Activated CD4-positive, alpha-beta T cell treated with anti-CD3 and anti-CD28 coated beads, Interleukin-2, amount 10 ng/mL, durations not matched to agents 24 days and 14 days (primary cell): Measurements from ENCODE around the gene NLGN2. TPM values are rescaled to one million over a fixed set of nuclear protein-coding genes. Genes with fewer than 3 reads are reported as not detected.
A peak's percentile ranks its signal among the peaks of the same experiment; 100 is the strongest.

Experiments used
- DNase-seq: peaks from one replicate; pipeline ENCODE4 v3.0.0; 2022
- H3K27ac Mint-ChIP-seq: one replicate; pipeline ENCODE4 v1.8.0; 2022; ENCODE audit warnings: mild to moderate bottlenecking, mixed read lengths
- H3K27me3 Mint-ChIP-seq: one replicate; pipeline ENCODE4 v1.8.0; 2022; ENCODE audit warnings: mixed read lengths
- H3K36me3 Mint-ChIP-seq: one replicate; pipeline ENCODE4 v1.8.0; 2022; ENCODE audit warnings: low read depth, mild to moderate bottlenecking, mixed read lengths
- H3K4me1 Mint-ChIP-seq: one replicate; pipeline ENCODE4 v1.8.0; 2021; ENCODE audit warnings: mixed read lengths
- H3K4me3 Mint-ChIP-seq: one replicate; pipeline ENCODE4 v1.8.0; 2022; ENCODE audit warnings: mild to moderate bottlenecking, moderate library complexity, mixed read lengths
- H3K9me3 Mint-ChIP-seq: one replicate; pipeline ENCODE4 v1.8.0; 2021; ENCODE audit warnings: mixed read lengths
- intact Hi-C: fragments of 100-400 bp; cut with micrococcal nuclease; formaldehyde crosslinking; loops from one replicate; pipeline ENCODE4 v1.15.1; 2023
- total RNA-seq: library from RNA; stranded (reverse); gene quantifications from 2 replicates; pipeline ENCODE4 v1.2.3, GENCODE V29; 2022

Gene NLGN2
- total RNA-seq, 1 donor from 2014 or later = 3.0 TPM

GRCh38 chr17:7398612-7399011 lies 9.0 kb upstream of the NLGN2 start:
- no peaks in the 10 kb centered on the region for H3K27me3 Mint-ChIP-seq
- peaks cover 19% of the 10 kb centered on the region for H3K4me1 Mint-ChIP-seq
- peaks cover 4% of the 10 kb centered on the region for H3K36me3 Mint-ChIP-seq
- no peak overlapping the region for H3K27ac Mint-ChIP-seq
- DNase-seq = no peak
- H3K4me3 Mint-ChIP-seq = no peak overlapping the region
- intact Hi-C loops = no loop called here
- H3K9me3 Mint-ChIP-seq = no peaks in the 10 kb centered on the region

- Mint-ChIP-seq H3K4me3 (peak overlapping the region; percentile 96), H3K27ac (peak overlapping the region; percentile 52), H3K27me3 (peaks cover 20% of the 10 kb centered on the region), H3K9me3 (no peaks in the 10 kb centered on the region), H3K36me3 (no peaks in the 10 kb centered on the region), H3K4me1 (peaks cover 21% of the 10 kb centered on the region)
- intact Hi-C loops = no loop called here
- peak; percentile 69 for DNase-seq
These were observed 4.5 kb upstream of the NLGN2 start for GRCh38 chr17:7403043-7403726.

GRCh38 chr17:7403727-7403976 lies 4.0 kb upstream of the NLGN2 start:
- Mint-ChIP-seq H3K27me3 (peaks cover 20% of the 10 kb centered on the region), H3K4me1 (peaks cover 21% of the 10 kb centered on the region), H3K27ac (peak overlapping the region; percentile 96), H3K9me3 (no peaks in the 10 kb centered on the region), H3K4me3 (peak overlapping the region; percentile 96), H3K36me3 (no peaks in the 10 kb centered on the region)
- intact Hi-C loops = no loop called here
- DNase-seq = no peak

- Mint-ChIP-seq H3K27me3 (peaks cover 23% of the 10 kb centered on the region), H3K4me3 (peak within 1 kb of the TSS; percentile 96), H3K9me3 (no peaks in the 10 kb centered on the region), H3K27ac (peak within 1 kb of the TSS; percentile 96), H3K36me3 (peaks cover 2% of the 10 kb centered on the region), H3K4me1 (peaks cover 21% of the 10 kb centered on the region)
- intact Hi-C loops = loop anchor here (1.0 to 2.0 kb wide), 6 partner anchors 10 to 282 kb away; partner anchors contain the start of genes KCTD11, PLSCR3 and TMEM102
- DNase-seq = peak; percentile 98
These were observed 3.5 kb upstream of the NLGN2 start, which contains the start of gene TMEM256 for GRCh38 chr17:7403977-7404736. Gene TMEM256 (minus strand): TSS chr17:7404097. CDS start chr17:7404084, 13 bp downstream.

GRCh38 chr17:7404737-7405349 lies 2.8 kb upstream of the NLGN2 start:
- Mint-ChIP-seq H3K4me1 (peaks cover 21% of the 10 kb centered on the region), H3K27me3 (peaks cover 28% of the 10 kb centered on the region), H3K27ac (peak overlapping the region; percentile 96), H3K36me3 (peaks cover 2% of the 10 kb centered on the region), H3K9me3 (no peaks in the 10 kb centered on the region), H3K4me3 (peak overlapping the region; percentile 96)
- DNase-seq = peak; percentile 88
- intact Hi-C loops = loop anchor here (1.0 to 2.0 kb wide), 6 partner anchors 11 to 281 kb away; partner anchors contain the start of genes KCTD11, PLSCR3 and TMEM102

- no peak for DNase-seq
- Mint-ChIP-seq H3K4me3 (peak overlapping the region; percentile 83), H3K27ac (peak overlapping the region; percentile 64), H3K27me3 (peaks cover 32% of the 10 kb centered on the region), H3K4me1 (peaks cover 21% of the 10 kb centered on the region), H3K36me3 (peaks cover 2% of the 10 kb centered on the region), H3K9me3 (no peaks in the 10 kb centered on the region)
- intact Hi-C loops = loop anchor here (2.0 kb wide), 1 partner anchor 53 kb away; the partner anchor contains the start of gene KCTD11
These were observed 2.1 kb upstream of the NLGN2 start for GRCh38 chr17:7405350-7406234.

GRCh38 chr17:7406235-7406825 lies 1.3 kb upstream of the NLGN2 start:
- H3K9me3 Mint-ChIP-seq = no peaks in the 10 kb centered on the region
- intact Hi-C loops = no loop called here
- DNase-seq = no peak
- peaks cover 2% of the 10 kb centered on the region for H3K36me3 Mint-ChIP-seq
- peaks cover 21% of the 10 kb centered on the region for H3K4me1 Mint-ChIP-seq
- H3K27ac Mint-ChIP-seq = no peak overlapping the region
- H3K27me3 Mint-ChIP-seq = peaks cover 32% of the 10 kb centered on the region
- peak overlapping the region; percentile 74 for H3K4me3 Mint-ChIP-seq

GRCh38 chr17:7407082-7407481 lies 563 bp upstream of the NLGN2 start:
- Mint-ChIP-seq H3K36me3 (peaks cover 2% of the 10 kb centered on the region), H3K27ac (no peak overlapping the region), H3K4me1 (peaks cover 18% of the 10 kb centered on the region), H3K9me3 (no peaks in the 10 kb centered on the region), H3K4me3 (peak overlapping the region; percentile 45), H3K27me3 (peaks cover 32% of the 10 kb centered on the region)
- DNase-seq = no peak
- intact Hi-C loops = no loop called here

GRCh38 chr17:7408252-7408727 lies 645 bp downstream of the NLGN2 start:
- H3K4me1 Mint-ChIP-seq = peaks cover 12% of the 10 kb centered on the region
- DNase-seq = no peak

GRCh38 chr17:7408863-7409262 lies 1.2 kb downstream of the NLGN2 start:
- Mint-ChIP-seq H3K9me3 (no peaks in the 10 kb centered on the region), H3K36me3 (peaks cover 2% of the 10 kb centered on the region), H3K4me1 (peaks cover 10% of the 10 kb centered on the region), H3K4me3 (no peak overlapping the region), H3K27ac (no peak overlapping the region), H3K27me3 (peaks cover 32% of the 10 kb centered on the region)
- intact Hi-C loops = no loop called here
- DNase-seq = no peak

More at GRCh38 chr17:7408252-7408727, 645 bp downstream of the NLGN2 start:
- no peak overlapping the region for H3K4me3 Mint-ChIP-seq
- no peak overlapping the region for H3K27ac Mint-ChIP-seq
- no peaks in the 10 kb centered on the region for H3K9me3 Mint-ChIP-seq
- H3K27me3 Mint-ChIP-seq = peaks cover 32% of the 10 kb centered on the region
- peaks cover 2% of the 10 kb centered on the region for H3K36me3 Mint-ChIP-seq
- intact Hi-C loops = no loop called here

GRCh38 chr17:7409716-7410115 lies 2.1 kb downstream of the NLGN2 start:
- H3K9me3 Mint-ChIP-seq = no peaks in the 10 kb centered on the region
- no peak for DNase-seq
- peaks cover 10% of the 10 kb centered on the region for H3K4me1 Mint-ChIP-seq
- H3K4me3 Mint-ChIP-seq = no peak overlapping the region
- peaks cover 32% of the 10 kb centered on the region for H3K27me3 Mint-ChIP-seq
- H3K27ac Mint-ChIP-seq = peak overlapping the region; percentile 6
- intact Hi-C loops = no loop called here
- peaks cover 2% of the 10 kb centered on the region for H3K36me3 Mint-ChIP-seq

- H3K27ac Mint-ChIP-seq = no peak overlapping the region
- intact Hi-C loops = no loop called here
- H3K4me1 Mint-ChIP-seq = peaks cover 6% of the 10 kb centered on the region
- peaks cover 26% of the 10 kb centered on the region for H3K27me3 Mint-ChIP-seq
- no peak for DNase-seq
- H3K36me3 Mint-ChIP-seq = peaks cover 2% of the 10 kb centered on the region
- no peaks in the 10 kb centered on the region for H3K9me3 Mint-ChIP-seq
- no peak overlapping the region for H3K4me3 Mint-ChIP-seq
These were observed 3.2 kb downstream of the NLGN2 start for GRCh38 chr17:7410634-7411426.
